CD4-positive, alpha-beta T cell treated with Interleukin-17A for 1 hour (primary cell): ENCODE measurements around the gene TMCC2.
A peak's percentile ranks its signal among the peaks of the same experiment; 100 is the strongest.

ENCODE experiments used
- DNase-seq: peaks from one replicate; pipeline ENCODE4 v3.0.0-alpha.2; 2020

Gene TMCC2

GRCh38 chr1:205309741-205310140 lies 82.0 kb downstream of the TMCC2 start:
- no peak for DNase-seq

GRCh38 chr1:205310976-205311704 lies 83.4 kb downstream of the TMCC2 start:
- DNase-seq, result no peak

DNA sequence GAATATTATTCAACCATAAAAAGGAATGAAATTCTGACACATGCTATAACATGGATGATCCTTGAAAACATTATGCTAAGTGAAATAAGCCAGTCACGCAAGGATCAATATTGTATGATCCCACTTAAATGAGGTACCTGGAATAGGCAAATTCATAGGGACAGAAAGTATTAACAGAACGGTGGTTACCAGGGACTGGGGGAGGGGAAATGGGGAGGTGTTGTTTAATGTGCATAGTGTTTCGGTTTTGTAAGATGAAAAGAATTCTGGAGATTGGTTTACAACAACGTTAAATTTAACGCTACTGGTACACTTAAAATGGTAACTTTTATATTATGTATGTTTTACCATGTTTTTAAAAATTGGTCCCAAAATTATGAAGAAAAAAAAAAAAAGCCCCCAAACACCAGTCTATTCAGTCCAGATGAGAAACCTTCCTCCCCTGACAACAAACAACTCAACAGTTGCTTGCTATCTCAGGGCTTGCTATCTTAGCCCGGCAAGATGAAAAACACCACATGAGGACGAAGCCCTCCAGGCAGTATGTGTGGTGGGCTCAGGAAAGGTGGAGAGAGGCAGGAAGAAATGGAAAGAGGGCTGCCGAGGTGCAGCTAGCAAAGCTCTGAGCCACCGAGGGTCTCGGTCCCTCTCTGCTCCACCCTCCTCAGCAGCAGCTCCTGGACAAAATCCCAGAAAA lies 85.3 kb downstream of the TMCC2 start:
- DNase-seq, result no peak

DNA sequence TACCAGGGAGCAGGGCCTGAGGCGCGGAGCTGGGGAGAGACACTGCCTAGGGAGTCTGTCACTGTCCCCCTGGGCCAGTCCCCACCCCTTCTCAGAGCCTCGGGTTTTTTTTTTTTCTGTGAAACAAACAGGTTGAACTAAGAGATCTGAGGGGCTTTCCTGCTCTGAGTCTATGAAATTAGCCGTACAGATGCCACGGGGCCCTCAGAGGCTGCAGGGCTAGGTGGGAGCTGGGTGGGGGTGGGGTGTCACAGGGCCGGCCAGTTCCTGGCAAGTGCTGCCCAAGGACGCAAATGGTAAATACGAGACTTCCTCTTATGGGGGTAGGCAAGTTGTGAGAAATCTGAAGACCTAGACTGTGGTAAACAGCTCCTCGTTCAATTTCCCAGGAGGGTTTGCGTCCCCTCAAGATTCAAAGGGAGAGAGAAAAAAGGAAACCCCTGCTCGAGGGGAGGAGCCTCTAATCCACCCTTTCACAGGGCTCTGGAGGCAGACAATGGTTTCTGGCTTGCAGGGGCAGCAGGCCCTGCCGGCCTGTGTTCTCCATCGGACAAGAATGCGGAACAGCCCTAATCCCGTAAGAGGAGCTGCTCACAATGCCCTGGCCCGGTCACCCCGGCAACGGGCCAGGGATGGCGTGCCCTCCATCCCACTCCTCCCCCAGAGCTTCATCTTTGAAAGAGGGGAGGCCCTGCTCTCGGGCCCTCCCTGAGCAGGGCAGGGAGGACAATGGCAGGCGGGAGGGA lies 86.0 kb downstream of the TMCC2 start:
- peak; percentile 46 for DNase-seq

DNA sequence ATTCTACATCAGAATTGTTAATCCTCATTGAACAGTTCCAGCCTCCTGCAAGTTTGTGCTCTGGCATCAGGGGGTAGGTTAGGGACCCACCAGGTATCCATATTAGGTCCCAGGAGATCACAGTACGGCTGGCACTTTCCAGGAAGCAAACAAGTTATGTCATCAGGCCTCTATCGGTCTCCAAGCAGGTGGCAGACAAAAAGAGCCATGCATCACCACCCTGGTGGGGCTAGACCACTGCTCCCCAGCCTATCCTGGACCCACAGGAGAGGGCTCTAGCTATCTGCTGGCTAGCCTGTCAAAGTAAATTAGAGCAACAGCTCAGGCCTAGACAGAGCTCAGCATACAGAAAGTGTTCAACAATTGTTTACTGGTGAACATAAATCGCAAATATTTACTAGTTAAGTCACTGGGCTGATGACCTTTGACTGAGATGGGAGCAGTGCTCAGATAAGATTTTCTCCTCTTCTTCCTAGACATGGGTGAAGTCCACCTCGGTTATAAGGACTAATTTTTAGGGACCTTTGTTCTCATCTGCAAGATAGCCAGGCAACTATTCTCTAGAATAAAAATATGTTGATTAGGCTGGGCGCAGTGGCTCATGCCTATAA lies 87.4 kb downstream of the TMCC2 start:
- DNase-seq, result no peak

- peak; percentile 30 for DNase-seq
These were observed 88.4 kb downstream of the TMCC2 start for GRCh38 chr1:205316161-205316566.

DNA sequence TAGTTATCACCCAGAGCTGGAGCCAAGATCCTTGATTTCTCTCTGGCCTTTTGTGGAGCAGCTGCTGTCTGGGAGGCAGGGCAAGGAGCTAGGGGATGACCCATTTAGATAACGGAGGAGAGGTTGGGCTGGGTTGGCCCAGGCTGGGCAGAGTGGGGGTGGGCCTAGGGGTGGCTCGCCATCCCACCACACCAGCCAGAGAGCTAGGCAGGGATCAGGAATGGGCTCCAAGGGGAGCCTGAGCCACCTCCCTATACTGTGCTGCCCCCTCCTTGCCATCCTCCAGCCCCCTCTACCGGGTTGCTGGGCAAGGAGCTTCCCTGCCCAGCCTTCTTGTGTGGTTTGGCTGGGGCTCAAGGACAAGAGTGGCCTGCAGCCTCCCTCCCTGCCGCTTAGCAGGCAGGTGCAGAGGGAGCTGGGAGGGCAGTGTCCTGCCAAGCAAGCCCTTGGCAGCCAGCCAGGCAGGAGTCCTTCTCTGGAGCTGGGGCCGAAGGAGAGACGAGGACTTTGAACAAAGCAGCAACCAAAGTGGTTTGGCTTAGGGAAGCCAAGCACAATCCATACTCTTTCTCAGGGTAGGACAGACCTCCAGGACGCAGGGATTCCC lies 89.7 kb downstream of the TMCC2 start:
- no peak for DNase-seq

- no peak for DNase-seq
These were observed 90.7 kb downstream of the TMCC2 start for GRCh38 chr1:205318231-205318991.

DNA sequence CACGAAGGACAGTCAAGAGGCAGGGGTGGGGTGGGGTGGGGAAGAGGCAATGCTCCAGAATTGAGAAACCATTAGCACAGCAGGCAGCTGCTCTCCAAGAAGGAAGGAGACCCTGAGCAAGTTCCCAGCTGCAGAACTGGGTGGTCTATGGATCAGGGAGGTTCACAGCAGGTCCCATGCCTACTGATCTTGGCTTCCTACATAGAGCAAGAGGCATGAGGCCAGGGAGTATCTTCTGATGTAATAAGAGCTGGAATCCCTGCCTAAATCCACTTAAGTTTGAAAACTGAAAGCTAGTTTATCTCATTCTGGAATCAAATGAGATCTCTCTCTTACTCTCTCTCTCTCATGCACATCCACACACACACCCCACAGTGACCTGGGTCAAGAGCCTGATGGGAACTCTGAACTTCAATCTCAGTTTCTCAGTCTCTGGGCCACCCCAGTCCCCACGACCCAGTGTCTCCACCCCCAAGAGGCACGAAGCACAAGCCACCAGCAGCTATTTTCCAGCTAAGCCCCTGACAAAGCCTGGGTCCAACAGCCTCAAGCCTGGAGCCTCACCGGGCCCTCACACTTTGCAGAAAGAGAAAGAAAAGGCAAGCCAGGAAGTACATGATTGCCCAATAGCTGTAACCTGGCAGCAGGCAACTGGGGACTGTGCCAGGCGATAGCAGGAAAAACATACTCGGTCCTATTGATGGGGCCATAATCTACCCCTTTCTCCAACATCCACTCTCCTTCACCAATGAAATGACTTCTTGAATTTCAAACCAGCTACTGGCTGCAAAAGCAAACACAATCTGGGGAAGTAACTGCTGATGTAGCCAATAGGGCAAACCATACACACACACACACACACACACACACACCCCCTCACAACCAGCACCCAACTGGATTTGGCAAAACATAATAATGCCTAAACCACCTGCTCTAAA lies 91.6 kb downstream of the TMCC2 start:
- peak; percentile 37 for DNase-seq

- DNase-seq, result peak; percentile 88
These were observed 93.6 kb downstream of the TMCC2 start, which contains the start of gene NUAK2 for GRCh38 chr1:205321162-205321958. TSS of gene NUAK2 (minus strand) at chr1:205321745. CDS start at chr1:205321628, 117 bp downstream.

DNA sequence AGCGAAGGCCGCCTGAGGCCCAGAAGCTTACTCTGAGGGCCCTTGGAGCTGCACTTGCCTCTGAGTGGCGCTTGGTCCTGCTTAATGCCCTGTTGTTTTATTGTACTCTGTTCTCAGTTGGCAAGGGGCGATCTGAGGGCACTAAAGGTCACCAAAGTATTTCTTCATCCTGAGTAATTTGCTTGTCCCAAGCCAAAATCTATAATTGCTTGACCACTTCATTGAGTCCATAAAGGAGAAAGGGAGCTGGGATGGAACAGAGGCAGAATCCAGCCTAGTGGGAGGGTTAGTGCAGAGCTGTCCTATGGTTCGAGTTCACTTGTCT lies 94.2 kb downstream of the TMCC2 start:
- no peak for DNase-seq
